Right lobe of liver (tissue), 6 donors: Measurements from ENCODE around the gene GNAI2. TPM values are rescaled to one million over a fixed set of nuclear protein-coding genes. Genes with fewer than 3 reads are reported as not detected.

Source experiments
- ATAC-seq, 4 donors: fragments of 200-7000 bp; cut with Tn5 transposase; one replicate each; pipeline ENCODE4 v1.9.1; 2020; ENCODE audit warnings: mild to moderate bottlenecking in 4 of 4, moderate library complexity in 4 of 4
- DNase-seq, 3 donors: peaks; one replicate each; pipeline ENCODE4 v3.0.0-alpha.2; 2020
- H3K27ac ChIP-seq, 3 donors: fragments of 200-600 bp; one replicate each; pipeline ENCODE4 v1.8.0; 2022
- H3K27me3 ChIP-seq, 2 donors: fragments of 200-600 bp; one replicate each; pipeline ENCODE4 v1.8.0; 2022
- H3K36me3 ChIP-seq, 4 donors: fragments of 200-600 bp; sonication (generic) in 1 of 4; one replicate each; pipeline versions ENCODE4 v1.5.1 to v1.8.0; 2017 to 2022; ENCODE audit warnings: control low read depth in 1 of 4
- H3K4me1 ChIP-seq, 4 donors: fragments of 200-600 bp; sonication (generic) in 1 of 4; one replicate each; pipeline versions ENCODE4 v1.5.1 to v1.8.0; 2017 to 2022; ENCODE audit warnings: control low read depth in 1 of 4
- H3K4me3 ChIP-seq, 3 donors: fragments of 200-600 bp; one replicate each; pipeline ENCODE4 v1.8.0; 2022
- H3K9me3 ChIP-seq, 4 donors: fragments of 200-600 bp; sonication (generic) in 1 of 4; one replicate each; pipeline versions ENCODE4 v1.5.1 to v1.8.0; 2017 to 2022; ENCODE audit warnings: control low read depth in 1 of 4
- CTCF ChIP-seq, 4 donors: fragments of 200-600 bp in 3 of 4; fragments of 450-650 bp in 1 of 4; IDR thresholded peaks; one replicate each; pipeline versions ENCODE4 v1.5.1 to v1.8.0; 2016 to 2022; ENCODE audit warnings: antibody characterized with exemption in 4 of 4, mild to moderate bottlenecking in 2 of 4
- POLR2A ChIP-seq: fragments of 450-650 bp; IDR thresholded peaks from one replicate; pipeline ENCODE4 v1.6.1; 2017; ENCODE audit warnings: antibody characterized with exemption, mild to moderate bottlenecking
- WGBS: methylation state at CpG from one replicate; pipeline ENCODE4 v1.1.6; 2018; ENCODE audit warnings: low coverage, low lambda C conversion rate; ENCODE audit not compliant: insufficient coverage; ENCODE audit errors: missing lambda C conversion rate; 5-methylcytosine and 5-hydroxymethylcytosine counted together
- intact Hi-C, 2 donors: fragments of 100-400 bp; cut with DNase I; formaldehyde crosslinking; loops; one replicate each; pipeline versions ENCODE4 v1.11.2 to v1.14.1; 2022
- total RNA-seq, 6 experiments: library from RNA; depleted of rRNA in 2 of 6; stranded (reverse); fragments of >200 nt in 2 of 6; fragmentation: NEBNext Ultra II Directional in 3 of 6; extraction: Animal tissue kit (Norgen Biotek cat#: 25700) in 3 of 6; gene quantifications; one replicate each; pipeline versions ENCODE4 v1.1.0 to v1.2.4, GENCODE V29; 2016 to 2023
- donor health status: DM: no; HTN: yes; CAD: no.
- donor health status: DM: no; HTN: no; CAD: no.
- donor health status: DM: no; HTN: no; CAD: no.
- donor health status: DM: no; HTN: yes; CAD: no.
- donor health status: DM: no; HTN: yes; CAD: no.

The GNAI2 gene
- total RNA-seq, 6 experiments from 2014 or later = 73.3 to 125 (median 98.7) TPM

DNA sequence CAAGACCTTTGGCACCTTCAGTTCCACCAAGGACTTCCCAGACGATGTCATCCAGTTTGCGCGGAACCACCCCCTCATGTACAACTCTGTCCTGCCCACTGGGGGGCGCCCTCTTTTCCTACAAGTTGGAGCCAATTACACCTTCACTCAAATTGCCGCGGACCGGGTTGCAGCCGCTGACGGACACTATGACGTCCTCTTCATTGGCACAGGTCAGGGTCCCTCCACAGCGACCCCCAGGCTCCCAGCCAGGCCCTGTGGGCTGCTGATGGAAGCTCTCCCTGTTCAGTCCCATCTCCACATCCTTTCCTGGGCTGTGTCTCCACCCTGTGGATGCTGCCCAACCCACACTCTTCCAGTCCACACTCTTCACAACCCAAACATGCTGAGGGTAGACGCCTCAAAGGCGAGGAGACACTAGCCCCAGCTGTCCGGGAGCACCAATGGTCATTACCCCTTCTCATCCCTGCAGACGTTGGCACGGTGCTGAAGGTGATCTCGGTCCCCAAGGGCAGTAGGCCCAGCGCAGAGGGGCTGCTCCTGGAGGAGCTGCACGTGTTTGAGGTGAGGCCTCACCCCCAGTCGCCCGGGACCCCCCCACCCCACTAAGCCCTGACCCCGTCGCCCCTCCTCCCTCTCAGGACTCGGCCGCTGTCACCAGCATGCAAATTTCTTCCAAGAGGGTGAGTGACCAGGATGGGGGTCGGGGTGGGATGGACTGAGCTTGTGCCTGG is 38.5 kb downstream of the GNAI2 start:
- no peak overlapping the region for H3K27ac ChIP-seq
- peaks cover 0 to 31% (median 5%) of the 10 kb centered on the region in 4 donors for H3K4me1 ChIP-seq
- H3K9me3 ChIP-seq = no peaks in the 10 kb centered on the region
- intact Hi-C loops = loop anchor here (5.0 kb wide), 4 partner anchors 47 to 82 kb away; partner anchors contain the start of genes GNAT1 (in 1 of the 2), HYAL2 (in 1 of the 2) and TUSC2 (in 1 of the 2)
- TF ChIP-seq POLR2A (no peak), CTCF (IDR thresholded peaks at IDR 0.05) (peak; percentile 73 to 79 (median 76))
- no peak overlapping the region for H3K4me3 ChIP-seq
- 16% methylated on average over 10 of the region's 26 CpGs for WGBS
- H3K27me3 ChIP-seq = no peaks in the 10 kb centered on the region
- DNase-seq (peak; percentile 75 to 81 (median 79)), ATAC-seq (peak; percentile 59 to 63 (median 62))
- no peaks in the 10 kb centered on the region for H3K36me3 ChIP-seq

DNA sequence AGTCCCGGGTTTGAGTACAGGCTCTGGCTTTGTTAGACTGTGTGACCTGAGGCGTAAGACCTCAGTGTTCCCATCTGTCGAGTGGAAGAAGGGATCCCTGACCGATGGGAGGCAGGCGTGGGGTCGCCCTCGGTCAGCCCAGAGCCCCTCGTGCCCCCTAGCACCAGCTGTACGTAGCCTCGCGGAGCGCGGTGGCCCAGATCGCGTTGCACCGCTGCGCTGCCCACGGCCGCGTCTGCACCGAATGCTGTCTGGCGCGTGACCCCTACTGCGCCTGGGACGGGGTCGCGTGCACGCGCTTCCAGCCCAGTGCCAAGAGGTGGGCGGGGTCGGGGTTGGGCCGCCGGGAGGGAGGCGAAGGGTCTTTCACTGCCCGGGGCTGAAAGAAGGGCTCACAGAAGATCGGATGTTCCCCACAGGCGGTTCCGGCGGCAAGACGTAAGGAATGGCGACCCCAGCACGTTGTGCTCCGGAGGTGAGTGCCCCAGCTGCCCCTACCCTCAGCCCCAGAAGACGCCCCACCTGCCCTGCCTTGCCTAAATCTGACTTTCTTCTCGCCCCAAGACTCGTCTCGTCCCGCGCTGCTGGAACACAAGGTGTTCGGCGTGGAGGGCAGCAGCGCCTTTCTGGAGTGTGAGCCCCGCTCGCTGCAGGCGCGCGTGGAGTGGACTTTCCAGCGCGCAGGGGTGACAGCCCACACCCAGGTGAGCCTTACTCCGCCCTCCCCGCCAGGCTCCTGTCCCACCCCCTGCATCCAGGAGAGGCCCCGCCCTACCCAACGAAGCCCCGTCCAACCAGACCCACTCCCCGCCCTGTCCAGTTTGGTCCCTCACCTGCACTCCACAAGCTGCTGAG is 39.4 kb downstream of the GNAI2 start:
- WGBS = 20% methylated on average over 1 of the region's 65 CpGs
- Histone ChIP-seq H3K36me3 (no peaks in the 10 kb centered on the region), H3K4me3 (no peak overlapping the region), H3K9me3 (no peaks in the 10 kb centered on the region), H3K4me1 (peaks cover 0 to 31% (median 5%) of the 10 kb centered on the region in 4 donors), H3K27ac (no peak overlapping the region), H3K27me3 (no peaks in the 10 kb centered on the region)
- DNase-seq (no peak), ATAC-seq (no peak)
- intact Hi-C loops = loop anchor here (5.0 kb wide), 2 partner anchors 52 to 83 kb away; partner anchors contain the start of genes GNAT1 (in 1 of the 2) and TUSC2 (in 1 of the 2)
- no peak for TF ChIP-seq CTCF (IDR thresholded peaks at IDR 0.05)
- no peak for TF ChIP-seq POLR2A

DNA sequence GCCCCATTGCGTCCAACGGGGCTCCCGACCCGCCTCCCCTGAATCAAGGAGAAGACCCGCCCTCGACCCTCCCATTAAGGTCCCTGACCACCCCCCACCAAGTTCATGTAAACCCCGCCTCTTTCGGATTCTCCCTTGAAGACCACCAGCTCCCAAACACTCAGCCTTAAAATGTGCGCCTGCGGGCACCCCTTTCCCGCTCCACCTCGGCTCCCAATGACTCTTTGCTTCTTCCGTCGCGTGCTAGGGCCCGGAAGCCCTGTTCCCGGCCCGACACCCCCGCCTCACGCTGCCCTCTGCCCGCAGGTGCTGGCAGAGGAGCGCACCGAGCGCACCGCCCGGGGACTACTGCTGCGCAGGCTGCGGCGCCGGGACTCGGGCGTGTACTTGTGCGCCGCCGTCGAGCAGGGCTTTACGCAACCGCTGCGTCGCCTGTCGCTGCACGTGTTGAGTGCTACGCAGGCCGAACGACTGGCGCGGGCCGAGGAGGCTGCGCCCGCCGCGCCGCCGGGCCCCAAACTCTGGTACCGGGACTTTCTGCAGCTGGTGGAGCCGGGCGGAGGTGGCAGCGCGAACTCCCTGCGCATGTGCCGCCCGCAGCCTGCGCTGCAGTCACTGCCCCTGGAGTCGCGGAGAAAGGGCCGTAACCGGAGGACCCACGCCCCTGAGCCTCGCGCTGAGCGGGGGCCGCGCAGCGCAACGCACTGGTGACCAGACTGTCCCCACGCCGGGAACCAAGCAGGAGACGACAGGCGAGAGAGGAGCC is 40.2 kb downstream of the GNAI2 start:
- Histone ChIP-seq H3K4me1 (peaks cover 0 to 29% (median 5%) of the 10 kb centered on the region in 4 donors), H3K9me3 (no peaks in the 10 kb centered on the region), H3K27ac (no peak overlapping the region), H3K27me3 (no peaks in the 10 kb centered on the region), H3K4me3 (no peak overlapping the region), H3K36me3 (no peaks in the 10 kb centered on the region)
- ATAC-seq (no peak), DNase-seq (no peak)
- TF ChIP-seq POLR2A (no peak), CTCF (IDR thresholded peaks at IDR 0.05) (no peak)
- 19% methylated on average over 16 of the region's 79 CpGs for WGBS
- intact Hi-C loops = loop anchor here (5.0 kb wide), 2 partner anchors 51 to 84 kb away; partner anchors contain the start of genes GNAT1 (in 1 of the 2) and TUSC2 (in 1 of the 2)

DNA sequence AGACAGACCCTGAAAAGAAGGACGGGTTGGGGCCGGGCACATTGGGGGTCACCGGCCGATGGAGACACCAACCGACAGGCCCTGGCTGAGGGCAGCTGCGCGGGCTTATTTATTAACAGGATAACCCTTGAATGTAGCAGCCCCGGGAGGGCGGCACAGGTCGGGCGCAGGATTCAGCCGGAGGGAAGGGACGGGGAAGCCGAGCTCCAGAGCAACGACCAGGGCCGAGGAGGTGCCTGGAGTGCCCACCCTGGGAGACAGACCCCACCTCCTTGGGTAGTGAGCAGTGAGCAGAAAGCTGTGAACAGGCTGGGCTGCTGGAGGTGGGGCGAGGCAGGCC is 40.7 kb downstream of the GNAI2 start:
- no peak for TF ChIP-seq POLR2A
- TF ChIP-seq CTCF (IDR thresholded peaks at IDR 0.05) = no peak
- Histone ChIP-seq H3K36me3 (no peaks in the 10 kb centered on the region), H3K9me3 (no peaks in the 10 kb centered on the region), H3K4me3 (no peak overlapping the region), H3K27ac (no peak overlapping the region), H3K27me3 (no peaks in the 10 kb centered on the region), H3K4me1 (peaks cover 0 to 23% (median 5%) of the 10 kb centered on the region in 4 donors)
- intact Hi-C loops = loop anchor here (5.0 kb wide), 2 partner anchors 51 to 84 kb away; partner anchors contain the start of genes GNAT1 (in 1 of the 2) and TUSC2 (in 1 of the 2)
- DNase-seq (no peak), ATAC-seq (no peak)
- WGBS = 46% methylated on average over 3 of the region's 17 CpGs
